HG02588 (cell line): ENCODE data around the gene PRPH.
"Not testable (repeated sequence)": the region's sequence is repeated elsewhere in the genome, so short reads cannot be mapped to it uniquely, and the experiment has no call there.

Experiments used
- ATAC-seq: cut with Tn5 transposase; IDR thresholded peaks from one replicate; pipeline ENCODE4 v1.9.1; 2021; ENCODE audit warnings: mild to moderate bottlenecking, moderate library complexity; ENCODE audit not compliant: unreplicated experiment

The PRPH gene

DNA sequence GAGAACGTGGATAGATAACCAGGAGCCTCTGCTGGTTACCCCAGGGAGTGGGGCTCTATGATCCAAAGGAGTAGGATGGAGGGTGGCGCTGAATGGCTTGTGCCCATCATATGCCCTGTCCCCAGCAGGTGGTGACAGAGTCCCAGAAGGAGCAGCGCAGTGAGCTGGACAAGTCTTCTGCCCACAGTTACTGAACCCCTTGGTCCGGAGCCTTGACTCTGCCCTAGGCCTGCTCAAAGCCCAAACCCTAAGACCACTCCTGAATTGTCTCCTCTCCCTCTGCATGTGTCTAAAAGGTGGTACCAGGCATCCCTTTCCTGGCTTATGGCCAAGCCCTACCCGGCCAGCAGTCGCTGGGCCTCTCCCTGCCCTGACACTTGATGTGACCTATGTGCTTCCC, 3.2 kb downstream of the PRPH start:
- no peak for ATAC-seq

DNA sequence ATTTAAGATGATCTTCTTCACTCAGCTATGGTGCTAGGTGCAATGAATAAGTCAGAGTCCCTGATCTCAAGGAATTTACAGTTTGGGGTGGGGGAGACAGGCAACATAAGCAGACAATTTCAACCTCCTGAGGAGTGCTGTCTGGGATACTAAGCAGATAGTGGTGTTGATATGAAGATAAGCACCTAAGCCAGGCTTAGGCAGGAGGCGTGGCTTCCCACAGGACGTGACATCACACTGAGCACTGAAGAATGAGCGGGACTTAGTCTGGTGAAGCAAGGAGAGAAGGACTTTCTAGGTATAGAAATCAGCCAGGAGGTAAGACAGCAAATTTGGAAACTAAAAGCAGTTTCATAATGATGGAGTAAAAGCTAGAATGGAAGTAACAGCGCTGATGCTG, 6.8 kb downstream of the PRPH start:
- no peak for ATAC-seq

- ATAC-seq = no peak
Measured at GRCh38 chr12:49304161-49304560, 9.2 kb downstream of the PRPH start.

DNA sequence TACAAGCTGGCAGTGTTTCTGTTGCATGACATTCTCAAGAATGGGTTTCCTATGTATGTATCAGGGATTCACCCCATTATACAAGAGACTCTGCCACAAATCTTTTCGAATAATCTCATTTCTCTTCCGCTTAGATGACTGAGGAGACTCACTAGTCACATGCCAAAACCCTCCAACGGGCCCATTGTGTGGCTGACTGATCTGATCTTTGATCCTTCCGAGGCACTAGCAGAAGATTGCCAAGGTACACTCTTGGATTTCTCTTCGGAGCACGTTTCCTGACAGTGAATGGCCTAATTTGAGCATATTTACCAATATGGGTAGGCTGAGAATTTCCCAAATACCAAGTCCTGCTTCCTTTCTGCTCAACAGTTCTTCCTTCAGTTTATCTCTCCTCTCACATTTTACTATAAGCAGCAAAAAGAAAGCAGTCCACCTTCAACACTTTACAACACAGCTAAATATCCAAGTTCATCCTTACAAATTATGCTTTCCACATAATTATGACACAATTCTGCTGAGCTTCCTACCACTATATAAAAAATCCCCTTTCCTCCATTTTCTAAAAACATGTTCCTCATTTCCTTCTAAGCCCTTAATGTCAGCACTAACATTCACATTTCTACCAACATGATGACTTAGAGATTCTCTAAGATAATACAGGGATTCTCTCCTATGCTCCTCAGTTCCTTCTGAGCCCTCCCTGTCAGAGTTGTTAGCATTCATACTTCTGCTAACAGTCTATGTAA, 11.0 kb downstream of the PRPH start:
- ATAC-seq = no peak

DNA sequence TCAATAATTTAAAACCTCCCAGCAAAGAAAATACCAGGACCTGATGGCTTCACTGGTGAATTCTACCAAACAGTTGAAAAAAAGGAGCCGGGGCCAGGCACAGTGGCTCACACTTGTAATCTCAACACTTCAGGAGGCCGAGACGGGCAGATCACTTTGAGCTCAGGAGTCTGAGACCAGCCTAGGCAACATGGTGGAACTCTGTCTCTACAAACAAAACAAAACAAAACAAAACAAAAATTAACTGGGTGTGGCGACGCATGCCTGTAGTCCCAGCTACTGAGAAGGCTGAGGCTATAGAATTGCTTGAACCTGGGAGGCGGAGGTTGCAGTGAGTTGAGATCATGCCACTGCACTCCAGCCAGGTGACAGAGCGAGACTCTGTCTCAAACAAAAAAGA, 14.4 kb downstream of the PRPH start:
- no peak for ATAC-seq

DNA sequence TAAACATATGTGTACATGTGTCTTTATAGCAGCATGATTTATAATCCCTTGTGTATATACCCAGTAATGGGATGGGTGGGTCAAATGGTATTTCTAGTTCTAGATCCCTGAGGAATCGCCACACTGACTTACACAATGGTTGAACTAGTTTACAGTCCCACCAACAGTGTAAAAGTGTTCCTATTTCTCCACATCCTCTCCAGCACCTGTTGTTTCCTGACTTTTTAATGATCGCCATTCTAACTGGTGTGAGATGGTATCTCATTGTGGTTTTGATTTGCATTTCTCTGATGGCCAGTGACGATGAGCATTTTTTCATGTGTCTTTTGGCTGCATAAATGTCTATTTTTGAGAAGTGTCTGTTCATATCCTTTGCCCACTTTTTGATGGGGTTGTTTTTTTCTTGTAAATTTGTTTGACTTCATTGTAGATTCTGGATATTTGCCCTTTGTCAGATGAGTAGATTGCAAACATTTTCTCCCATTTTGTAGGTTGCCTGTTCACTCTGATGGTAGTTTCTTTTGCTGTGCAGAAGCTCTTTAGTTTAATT, 15.6 kb downstream of the PRPH start:
- not testable (repeated sequence) for ATAC-seq

DNA sequence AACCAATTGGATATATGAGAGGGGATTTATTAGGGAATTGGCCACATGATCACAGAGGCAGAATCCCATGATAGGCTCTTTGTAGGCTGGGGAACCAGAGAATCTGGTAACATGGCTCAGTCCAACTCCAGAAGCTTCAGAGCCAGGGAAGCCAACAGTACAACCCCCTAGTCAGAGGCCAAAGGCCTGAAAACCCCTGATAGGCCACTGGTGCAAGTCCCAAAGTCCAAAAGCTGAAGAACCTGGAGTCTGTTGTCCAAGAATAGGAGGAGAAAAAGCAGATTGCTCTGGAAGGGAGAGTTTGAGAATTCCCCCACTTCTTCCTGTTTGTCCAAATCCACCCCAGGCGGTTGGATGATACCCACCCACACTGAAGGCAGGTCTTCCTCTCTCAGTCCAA, 19.9 kb downstream of the PRPH start:
- no peak for ATAC-seq

- ATAC-seq = not testable (repeated sequence)
Measured at GRCh38 chr12:49317118-49317517, 22.2 kb downstream of the PRPH start.

- ATAC-seq = not testable (repeated sequence)
Measured at GRCh38 chr12:49320411-49321103, 25.6 kb downstream of the PRPH start.

DNA sequence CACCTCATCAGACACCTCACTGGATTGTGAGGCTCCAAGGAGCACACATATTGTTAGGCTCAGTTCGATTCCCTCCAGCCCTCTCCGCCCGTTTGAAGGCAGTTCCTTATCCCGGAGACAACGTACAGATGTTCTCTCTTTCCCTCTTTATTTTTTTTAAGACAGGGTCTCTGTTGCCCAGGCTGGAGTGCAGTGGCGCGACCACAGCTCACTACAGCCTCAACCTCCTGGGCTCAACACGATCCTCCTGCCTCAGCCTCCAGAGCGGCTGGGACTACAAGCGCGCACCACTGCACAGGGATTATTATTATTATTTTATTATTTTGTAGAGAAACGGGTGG, 27.4 kb downstream of the PRPH start:
- no peak for ATAC-seq

DNA sequence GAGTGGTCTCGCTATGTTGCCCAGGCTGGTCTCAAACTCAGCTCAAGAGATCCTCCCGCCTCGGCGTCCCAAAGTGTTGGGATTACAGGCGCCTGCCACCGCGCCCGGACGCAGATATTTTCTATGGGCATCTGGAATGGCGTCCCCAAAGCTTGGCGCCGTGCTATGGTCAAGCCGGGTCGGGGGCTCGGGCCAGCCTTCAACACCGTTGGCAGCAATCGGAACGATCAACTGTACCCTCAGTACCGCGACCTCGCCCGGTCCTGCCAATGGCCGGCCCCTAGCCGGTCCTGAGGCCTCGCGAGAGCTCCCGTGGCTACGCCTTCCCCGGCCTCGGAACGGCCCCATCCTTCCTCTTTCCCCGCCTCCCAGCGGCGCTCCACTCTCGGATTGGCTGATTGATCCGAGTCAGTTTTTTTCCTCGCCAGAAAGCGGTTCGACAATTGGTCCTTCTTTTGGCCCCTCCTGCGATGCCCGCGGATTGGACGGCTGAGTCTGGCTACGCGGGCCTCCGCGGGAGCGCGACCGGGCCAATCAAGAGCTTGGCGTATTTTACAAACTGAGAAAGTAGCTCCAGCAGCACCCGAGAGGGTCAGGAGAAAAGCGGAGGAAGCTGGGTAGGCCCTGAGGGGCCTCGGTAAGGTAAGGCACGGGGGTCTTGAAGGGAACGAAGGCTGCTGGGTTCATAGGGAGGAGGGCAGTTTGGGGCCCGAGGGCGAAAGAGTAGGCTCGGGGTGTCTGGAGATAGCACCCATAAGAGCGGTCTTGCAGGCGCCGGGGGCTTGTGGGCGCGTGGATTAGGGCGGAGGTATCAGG, 28.0 kb downstream of the PRPH start, which contains the start of gene TROAP:
Gene TROAP, plus strand, starts transcription at position 548 of the 816 bp plus-strand sequence. CDS start 354 bp downstream, outside the sequence.
- ATAC-seq = peak; percentile 97

DNA sequence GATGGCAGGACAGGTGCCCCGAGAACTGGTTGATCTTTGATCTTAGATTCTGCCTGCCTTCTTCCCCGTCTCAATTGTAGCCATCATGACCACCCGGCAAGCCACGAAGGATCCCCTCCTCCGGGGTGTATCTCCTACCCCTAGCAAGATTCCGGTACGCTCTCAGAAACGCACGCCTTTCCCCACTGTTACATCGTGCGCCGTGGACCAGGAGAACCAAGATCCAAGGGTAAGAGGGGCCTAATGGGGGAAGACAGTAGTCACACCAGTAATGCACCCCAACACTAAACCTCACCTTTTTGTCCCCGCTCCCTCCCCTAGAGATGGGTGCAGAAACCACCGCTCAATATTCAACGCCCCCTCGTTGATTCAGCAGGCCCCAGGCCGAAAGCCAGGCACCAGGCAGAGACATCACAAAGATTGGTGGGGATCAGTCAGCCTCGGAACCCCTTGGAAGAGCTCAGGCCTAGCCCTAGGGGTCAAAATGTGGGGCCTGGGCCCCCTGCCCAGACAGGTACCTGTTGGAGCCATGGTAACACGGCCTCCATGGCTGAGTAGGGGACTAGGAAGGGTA, 28.7 kb downstream of the PRPH start:
- no peak for ATAC-seq

- no peak for ATAC-seq
Measured at GRCh38 chr12:49325606-49326005, 30.7 kb downstream of the PRPH start.

- ATAC-seq = no peak
Measured at GRCh38 chr12:49327368-49327767, 32.4 kb downstream of the PRPH start.

DNA sequence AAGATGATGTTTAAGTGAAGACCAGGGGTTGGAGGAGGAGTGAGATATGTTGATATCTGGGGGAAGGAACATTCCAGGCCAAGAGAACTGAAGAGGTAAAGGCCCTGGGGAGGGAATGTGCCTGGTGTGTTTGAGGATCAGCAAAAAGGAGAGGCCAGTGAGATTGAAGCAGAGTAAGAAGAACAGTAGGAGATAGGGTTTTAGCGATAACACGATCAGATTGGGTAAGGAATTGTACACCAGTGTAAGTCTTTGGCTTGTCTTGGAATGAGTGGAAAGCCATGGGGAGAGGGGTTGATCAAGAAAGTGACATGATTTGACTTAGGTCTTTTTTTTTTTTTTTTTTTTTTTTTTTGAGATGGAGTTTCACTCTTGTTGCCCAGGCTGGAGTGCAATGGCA, 32.9 kb downstream of the PRPH start:
- ATAC-seq = no peak

GRCh38 chr12:49328816-49329215, 33.9 kb downstream of the PRPH start:
- ATAC-seq = no peak

DNA sequence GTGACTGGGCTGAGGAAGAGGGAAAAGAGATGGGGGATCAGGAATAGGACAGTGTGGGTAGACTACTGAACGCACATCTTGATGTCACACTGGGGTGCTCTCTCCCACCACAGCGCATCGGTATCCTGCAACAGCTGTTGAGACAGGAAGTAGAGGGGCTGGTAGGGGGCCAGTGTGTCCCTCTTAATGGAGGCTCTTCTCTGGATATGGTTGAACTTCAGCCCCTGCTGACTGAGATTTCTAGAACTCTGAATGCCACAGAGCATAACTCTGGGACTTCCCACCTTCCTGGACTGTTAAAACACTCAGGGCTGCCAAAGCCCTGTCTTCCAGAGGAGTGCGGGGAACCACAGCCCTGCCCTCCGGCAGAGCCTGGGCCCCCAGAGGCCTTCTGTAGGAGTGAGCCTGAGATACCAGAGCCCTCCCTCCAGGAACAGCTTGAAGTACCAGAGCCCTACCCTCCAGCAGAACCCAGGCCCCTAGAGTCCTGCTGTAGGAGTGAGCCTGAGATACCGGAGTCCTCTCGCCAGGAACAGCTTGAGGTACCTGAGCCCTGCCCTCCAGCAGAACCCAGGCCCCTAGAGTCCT, 35.2 kb downstream of the PRPH start:
- no peak for ATAC-seq

GRCh38 chr12:49330631-49331379, 35.9 kb downstream of the PRPH start:
- no peak for ATAC-seq

DNA sequence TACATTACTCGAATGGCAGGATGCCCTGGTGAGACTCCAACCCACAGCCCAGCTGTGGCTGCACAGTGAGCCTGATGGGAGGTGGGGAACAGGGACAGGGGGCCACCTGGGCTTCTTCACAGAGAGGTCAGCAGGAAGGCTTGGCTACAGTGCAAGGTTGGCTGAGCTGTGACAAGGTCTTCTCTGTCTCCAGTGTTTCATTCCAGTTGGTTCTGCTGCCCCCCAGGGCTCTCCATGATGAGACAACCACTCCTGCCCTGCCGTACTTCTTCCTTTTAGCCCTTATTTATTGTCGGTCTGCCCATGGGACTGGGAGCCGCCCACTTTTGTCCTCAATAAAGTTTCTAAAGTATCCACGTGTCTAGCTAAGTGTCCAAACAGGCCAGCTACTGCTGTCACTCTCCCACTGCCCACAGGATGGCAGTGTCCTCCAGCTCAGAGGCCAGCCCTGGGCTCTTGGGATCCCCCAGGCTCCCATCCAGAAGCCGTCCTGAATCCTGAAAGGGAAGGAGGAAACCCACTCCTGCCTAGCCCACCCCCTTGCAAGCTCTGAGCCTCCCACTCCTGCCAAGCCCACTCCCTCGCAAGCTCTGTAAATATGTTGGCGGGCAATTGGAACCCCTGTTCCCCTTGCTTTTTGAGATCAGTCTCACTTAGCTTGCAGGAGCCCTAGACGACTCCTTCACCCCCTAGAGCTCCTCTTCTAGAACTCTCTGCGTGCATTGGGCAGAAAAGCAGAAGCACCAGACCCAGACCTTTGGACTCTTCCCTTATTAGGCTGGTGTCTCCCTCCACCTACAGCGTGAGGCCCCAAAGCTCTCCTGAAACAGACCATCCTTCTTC, 36.7 kb downstream of the PRPH start:
- ATAC-seq = no peak
